ENCODE data around the gene LBP.
"Not testable (repeated sequence)": the region's sequence is repeated elsewhere in the genome, so short reads cannot be mapped to it uniquely, and the experiment has no call there.

LBP gene

DNA sequence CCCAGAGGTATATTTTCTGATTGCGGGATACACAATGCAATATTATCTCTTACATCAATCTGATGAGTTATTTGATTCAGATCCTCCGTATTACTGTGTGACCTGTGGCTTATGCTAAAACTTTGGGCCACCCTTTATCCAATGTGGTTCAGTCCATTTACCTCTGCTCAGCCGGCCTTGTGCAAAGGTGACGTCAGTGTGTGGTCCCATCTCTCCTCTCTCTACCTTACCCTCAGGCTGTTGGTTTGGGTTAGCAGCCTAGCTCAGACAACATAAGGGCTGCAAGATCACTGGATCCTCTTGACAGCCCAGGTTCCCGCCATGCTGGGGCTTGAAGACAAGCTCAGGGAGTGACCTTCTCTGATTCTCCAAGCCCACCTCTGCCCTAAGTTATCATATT is 55.8 kb downstream of the LBP start:
- DNase-seq (ENCODE audit: low spot score), result no peak

DNA sequence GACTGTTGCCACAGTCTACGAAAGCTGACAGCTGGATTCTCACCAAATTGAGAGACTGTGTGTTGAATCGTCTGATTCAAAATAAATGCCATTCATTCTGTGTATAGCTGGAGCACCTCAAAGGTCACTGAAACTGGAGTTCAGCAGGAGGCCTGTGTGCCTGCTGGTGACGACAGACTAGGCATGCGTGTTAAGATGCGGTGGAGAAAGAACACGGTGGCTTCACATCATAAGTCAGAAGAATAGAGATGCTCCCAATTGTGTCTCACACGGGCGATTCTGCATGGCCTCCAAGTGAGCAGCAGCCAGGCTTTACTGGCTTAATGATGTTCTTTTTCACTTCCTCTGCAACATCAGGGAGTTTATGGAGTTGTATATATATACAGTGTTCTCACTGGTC is 56.5 kb downstream of the LBP start:
- DNase-seq (ENCODE audit: low spot score), result no peak

DNA sequence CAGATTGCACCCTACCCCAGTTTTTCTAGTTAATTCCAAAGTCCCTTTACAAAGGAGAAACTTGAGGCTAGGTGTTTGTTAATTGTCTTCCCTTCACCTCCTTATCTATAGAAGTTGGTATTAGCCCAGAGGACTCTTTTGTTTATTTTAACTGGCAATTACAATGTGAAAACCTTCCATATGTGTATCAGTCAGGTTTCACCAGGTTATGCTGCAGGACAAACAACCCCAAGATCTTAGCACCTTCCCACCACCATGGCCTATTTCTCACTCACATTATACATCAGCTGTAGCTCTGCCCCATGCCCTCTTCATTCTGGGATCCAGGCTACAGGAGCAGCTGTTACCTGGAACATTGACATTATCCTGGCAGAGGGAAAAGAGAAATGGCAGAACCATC is 57.7 kb downstream of the LBP start:
- no peak for DNase-seq (ENCODE audit: low spot score)

GRCh38 chr20:38405132-38405531 is 58.9 kb downstream of the LBP start:
- no peak for DNase-seq (ENCODE audit: low spot score)

DNA sequence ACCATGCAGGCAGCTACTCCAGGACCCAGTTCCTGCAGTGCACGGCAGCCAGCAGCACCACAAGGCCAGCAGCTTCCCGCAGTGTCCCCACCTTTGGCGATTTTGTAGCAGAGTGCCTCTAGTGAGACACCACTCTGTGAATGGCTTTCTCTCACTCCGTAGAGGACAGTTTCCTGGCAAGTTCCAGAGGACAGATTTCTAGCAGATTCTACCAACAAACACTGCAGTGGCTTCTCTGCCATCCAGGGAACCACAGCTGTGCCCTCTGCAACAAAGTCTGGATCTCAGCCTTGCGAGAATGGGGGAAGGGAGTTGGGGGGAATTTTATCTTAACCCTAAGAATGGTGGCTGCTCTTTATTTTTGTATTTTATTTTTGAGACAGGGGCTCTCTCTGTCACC is 60.2 kb downstream of the LBP start:
- no peak for DNase-seq (ENCODE audit: low spot score)

DNA sequence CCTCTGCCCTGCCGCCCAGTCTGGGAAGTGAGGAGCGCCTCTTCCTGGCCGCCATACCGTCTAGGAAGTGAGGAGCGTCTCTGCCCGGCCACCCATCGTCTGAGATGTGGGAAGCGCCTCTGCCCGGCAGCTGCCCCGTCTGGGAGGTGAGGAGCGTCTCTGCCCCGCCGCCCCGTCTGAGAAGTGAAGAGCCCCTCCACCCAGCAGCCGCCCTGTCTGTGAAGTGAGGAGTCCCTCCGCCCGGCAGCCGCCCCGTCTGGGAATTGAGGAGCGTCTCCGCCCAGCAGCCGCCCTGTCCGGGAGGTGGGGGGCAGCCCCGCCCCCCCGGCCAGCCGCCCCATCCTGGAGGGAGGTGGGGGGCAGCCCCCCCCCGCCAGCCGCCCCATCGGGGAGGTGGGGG is 61.0 kb downstream of the LBP start:
- DNase-seq (ENCODE audit: low spot score), result no peak

GRCh38 chr20:38407822-38408221 is 61.5 kb downstream of the LBP start:
- not testable (repeated sequence) for DNase-seq (ENCODE audit: low spot score)

GRCh38 chr20:38412877-38413577 is 66.7 kb downstream of the LBP start:
- DNase-seq (ENCODE audit: low spot score), result no peak

DNA sequence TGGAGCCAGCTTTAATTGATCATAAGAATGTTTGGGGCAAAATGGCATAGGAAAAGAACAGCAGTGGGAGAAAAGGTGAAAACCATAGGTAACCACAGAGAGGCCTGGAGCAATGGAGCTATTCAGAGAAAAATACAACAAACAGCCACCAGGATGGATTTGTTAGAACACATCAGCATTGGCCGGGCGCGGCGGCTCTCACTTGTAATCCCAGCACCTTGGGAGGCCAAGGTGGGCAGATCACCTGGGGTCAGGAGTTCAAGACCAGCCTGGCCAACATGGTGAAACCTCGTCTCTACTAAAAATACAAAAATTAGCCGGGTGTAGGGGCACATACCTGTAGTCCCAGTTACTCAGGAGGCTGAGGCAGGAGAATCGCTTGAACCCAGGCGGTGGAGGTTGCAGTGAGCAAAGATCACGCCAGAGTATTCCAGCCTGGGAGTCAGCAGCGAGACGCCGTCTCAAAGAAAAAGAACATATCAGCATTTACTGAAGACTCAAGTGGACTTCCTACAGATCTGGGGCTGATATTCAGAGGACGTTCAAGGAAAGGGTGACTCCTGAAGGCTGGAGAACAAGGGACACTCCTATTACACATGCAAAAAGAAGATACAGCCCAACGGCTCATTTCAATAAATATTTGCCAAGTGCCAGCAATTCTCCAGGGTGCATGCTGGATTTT is 68.6 kb downstream of the LBP start:
- no peak for DNase-seq (ENCODE audit: low spot score)

DNA sequence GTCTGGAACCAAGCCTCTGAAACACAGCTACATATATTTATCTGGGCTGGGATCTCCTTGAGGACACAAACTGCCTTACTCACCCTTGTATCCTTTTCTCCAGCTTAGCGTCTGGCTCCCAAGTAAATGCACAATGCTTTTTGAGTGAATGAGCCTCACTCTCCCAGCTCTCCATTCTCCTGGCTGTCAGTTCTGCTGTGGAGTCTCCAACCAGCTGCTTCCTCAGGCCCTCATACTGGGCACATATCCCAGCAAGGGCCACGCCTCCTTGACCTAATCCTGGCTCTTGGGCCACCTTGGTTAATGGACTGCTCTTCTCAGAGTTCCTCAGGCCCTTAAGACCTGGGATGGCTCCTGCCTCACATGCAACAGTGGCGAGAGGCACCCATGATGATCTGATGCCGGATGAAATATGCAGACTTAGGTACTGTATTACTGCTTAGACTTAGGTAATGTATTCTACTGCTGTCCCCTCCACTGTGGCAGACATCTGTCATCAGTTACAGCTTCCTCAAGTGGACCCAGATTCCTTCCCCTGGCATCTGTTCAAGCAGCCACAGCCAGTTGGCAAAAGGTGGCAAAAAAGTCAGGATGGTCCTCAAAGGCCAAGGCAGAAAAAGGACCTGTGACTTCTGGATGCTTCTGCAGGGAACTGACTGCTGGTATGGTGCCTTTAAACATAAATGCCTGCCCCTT is 72.4 kb downstream of the LBP start:
- DNase-seq (ENCODE audit: low spot score), result no peak

- no peak for DNase-seq (ENCODE audit: low spot score)
These were observed 74.3 kb downstream of the LBP start for GRCh38 chr20:38420388-38421085.

DNA sequence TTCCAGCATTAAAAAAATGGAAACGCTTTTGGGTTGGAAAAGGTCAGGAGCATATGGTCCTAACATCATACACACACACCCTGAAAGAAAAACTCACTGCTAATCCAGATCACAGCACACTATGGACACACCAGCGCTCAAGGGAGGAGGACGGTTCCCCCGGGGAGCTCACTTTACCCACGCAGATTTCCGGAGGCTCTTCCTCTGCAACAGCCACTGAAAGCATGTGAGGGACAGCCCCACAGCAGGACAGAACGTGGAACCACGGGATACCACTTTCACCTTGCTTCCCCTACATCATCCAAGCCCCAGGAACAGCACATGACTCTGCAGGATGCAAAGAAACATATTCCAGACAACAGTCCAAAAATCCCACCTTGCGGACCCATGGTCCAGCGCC is 75.6 kb downstream of the LBP start:
- DNase-seq (ENCODE audit: low spot score), result no peak

DNA sequence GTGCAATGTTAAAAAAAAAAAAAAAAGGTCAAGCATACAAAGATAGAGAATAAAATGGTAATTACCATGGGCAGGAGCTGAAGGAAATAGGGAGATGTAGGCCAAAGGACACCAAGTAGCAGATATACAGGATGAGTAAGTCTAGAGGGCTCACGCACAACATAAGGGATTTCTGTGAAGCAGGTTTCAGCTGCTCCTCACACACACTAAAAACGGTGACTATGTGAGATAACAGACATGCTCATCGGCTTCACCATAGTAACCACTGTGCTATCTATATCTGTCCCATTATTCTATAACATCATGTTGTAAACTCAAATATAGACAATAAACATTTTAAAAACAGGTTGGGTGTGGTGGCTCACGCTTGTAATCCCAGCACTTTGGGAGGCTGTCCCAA is 77.3 kb downstream of the LBP start:
- no peak for DNase-seq (ENCODE audit: low spot score)

DNA sequence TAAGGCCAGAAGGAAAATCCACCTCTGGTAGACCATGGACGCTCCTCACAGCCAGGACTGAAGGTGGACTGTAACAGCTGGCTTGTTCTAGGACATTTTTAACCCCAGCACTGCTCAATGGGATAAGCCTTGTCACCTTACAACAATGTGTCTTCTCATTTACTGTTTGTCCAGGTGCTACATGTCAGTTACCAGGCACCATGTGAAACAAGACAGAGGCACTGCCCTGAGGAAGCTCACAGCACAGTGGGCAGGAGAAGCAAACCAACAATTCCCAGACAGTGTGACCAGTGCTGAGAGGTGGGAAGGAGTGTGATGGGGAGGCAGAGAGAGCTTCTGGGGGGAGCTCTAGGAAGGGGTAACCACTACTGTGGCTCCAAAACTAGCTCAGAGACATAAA is 78.1 kb downstream of the LBP start:
- DNase-seq (ENCODE audit: low spot score), result no peak

DNA sequence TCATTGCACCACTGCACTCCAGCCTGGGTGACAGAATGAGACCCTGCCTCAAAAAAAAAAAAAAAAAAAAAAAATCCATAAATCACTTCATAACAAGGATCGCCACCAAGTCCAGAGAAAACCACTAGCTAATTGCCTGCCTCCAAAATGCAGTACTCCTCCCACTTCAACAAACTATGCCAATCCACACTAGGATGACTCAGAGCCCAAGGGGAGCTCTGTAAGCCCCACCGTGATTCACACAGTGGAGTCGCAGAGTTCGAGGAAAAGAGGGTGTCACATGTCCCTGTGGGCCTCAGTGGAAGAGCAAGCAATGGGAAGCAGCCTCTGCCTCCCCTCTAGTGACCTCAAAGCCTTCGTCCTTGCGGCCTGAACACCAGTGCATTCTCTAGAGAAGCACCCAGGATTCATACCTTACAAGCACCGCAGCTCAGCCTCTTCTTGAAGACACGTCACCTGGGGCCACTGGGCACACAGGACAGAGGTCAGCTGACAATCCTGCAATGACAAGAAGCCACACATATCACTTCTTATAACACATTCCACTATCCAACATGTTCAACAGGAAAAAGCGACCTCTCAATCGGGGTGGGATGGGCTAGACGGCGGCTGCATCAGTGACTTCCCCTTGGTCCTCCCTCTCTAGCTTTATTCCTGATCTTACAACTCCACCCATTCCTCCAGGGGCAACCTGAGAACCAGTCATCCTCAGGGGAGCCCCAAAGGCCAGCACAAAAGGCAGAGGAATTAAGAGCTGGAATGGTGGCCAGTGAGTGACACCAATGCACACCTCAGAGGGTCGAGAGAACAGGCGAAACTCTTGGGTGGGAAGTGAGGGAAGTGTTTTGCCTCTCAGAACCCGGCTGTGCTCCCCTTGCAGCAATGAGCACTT is 80.0 kb downstream of the LBP start:
- no peak for DNase-seq (ENCODE audit: low spot score)
